Astrocyte (in vitro differentiated cells and primary cell): ENCODE results near the gene DTNA. TPM values are rescaled to one million over a fixed set of nuclear protein-coding genes. Genes with fewer than 3 reads are reported as not detected.

Experiments used
- DNase-seq: peaks from one replicate; pipeline ENCODE4 v3.0.0-alpha.2; 2010; ENCODE audit warnings: low read depth
- FAIRE-seq: peaks from 2 replicates; lab custom pipeline; 2011; peaks lifted over from hg19 to GRCh38; lab: Jason Lieb, UNC
- H2AFZ ChIP-seq: 2 replicates; pipeline ENCODE4 v1.6.0; 2012; ENCODE audit warnings: low read depth, low read length, inconsistent platforms
- H3K27ac ChIP-seq: 2 replicates; pipeline ENCODE4 v1.5.1; 2011; ENCODE audit warnings: low read depth, low read length, inconsistent platforms
- H3K27me3 ChIP-seq: 2 replicates; pipeline ENCODE4 v1.6.0; 2011; ENCODE audit warnings: low read length, inconsistent platforms; ENCODE audit not compliant: insufficient read depth
- H3K36me3 ChIP-seq: 2 replicates; pipeline ENCODE4 v1.5.1; 2011; ENCODE audit warnings: low read length, inconsistent platforms; ENCODE audit not compliant: insufficient read depth
- H3K4me1 ChIP-seq: 2 replicates; pipeline ENCODE4 v1.5.1; 2011; ENCODE audit warnings: low read length, inconsistent platforms; ENCODE audit not compliant: insufficient read depth
- H3K4me2 ChIP-seq: 2 replicates; pipeline ENCODE4 v1.6.0; 2012; ENCODE audit warnings: low read length, inconsistent platforms
- H3K4me3 ChIP-seq: 2 replicates; pipeline ENCODE4 v1.5.1; 2011; ENCODE audit warnings: low read depth, mild to moderate bottlenecking, low read length, inconsistent platforms; ENCODE audit not compliant: insufficient read depth
- H3K79me2 ChIP-seq: 2 replicates; pipeline ENCODE4 v1.6.0; 2012; ENCODE audit warnings: mild to moderate bottlenecking, low read length, inconsistent platforms; ENCODE audit not compliant: insufficient read depth
- H3K9ac ChIP-seq: 2 replicates; pipeline ENCODE4 v1.6.0; 2012; ENCODE audit warnings: mild to moderate bottlenecking, low read length, inconsistent platforms
- H3K9me3 ChIP-seq: 2 replicates; pipeline ENCODE4 v1.5.1; 2012; ENCODE audit warnings: low read depth, mild to moderate bottlenecking, low read length, inconsistent platforms; ENCODE audit not compliant: insufficient read depth
- H4K20me1 ChIP-seq: 2 replicates; pipeline ENCODE4 v1.6.0; 2012; ENCODE audit warnings: low read length, inconsistent platforms; ENCODE audit not compliant: insufficient read depth
- H3K27ac Mint-ChIP-seq: one replicate; pipeline ENCODE4 v1.8.0; 2021; ENCODE audit warnings: mild to moderate bottlenecking, mixed read lengths; ENCODE audit not compliant: unreplicated experiment
- H3K27me3 Mint-ChIP-seq: one replicate; pipeline ENCODE4 v1.8.0; 2021; ENCODE audit warnings: low read depth, mixed read lengths; ENCODE audit not compliant: unreplicated experiment
- H3K36me3 Mint-ChIP-seq: one replicate; pipeline ENCODE4 v1.8.0; 2021; ENCODE audit warnings: low read depth, mixed read lengths; ENCODE audit not compliant: unreplicated experiment
- H3K4me1 Mint-ChIP-seq: one replicate; pipeline ENCODE4 v1.8.0; 2021; ENCODE audit warnings: low read depth, mixed read lengths; ENCODE audit not compliant: unreplicated experiment
- H3K4me3 Mint-ChIP-seq: one replicate; pipeline ENCODE4 v1.8.0; 2021; ENCODE audit warnings: mild to moderate bottlenecking, moderate library complexity, mixed read lengths; ENCODE audit not compliant: unreplicated experiment
- H3K9me3 Mint-ChIP-seq: one replicate; pipeline ENCODE4 v1.8.0; 2021; ENCODE audit warnings: mild to moderate bottlenecking, mixed read lengths; ENCODE audit not compliant: unreplicated experiment
- CTCF ChIP-seq: IDR thresholded peaks from 2 replicates; pipeline ENCODE4 v1.5.1; 2011; ENCODE audit warnings: low read depth, mild to moderate bottlenecking, inconsistent platforms, low read length, moderate library complexity; ENCODE audit not compliant: insufficient read depth
- EZH2 ChIP-seq: IDR thresholded peaks from 2 replicates; pipeline ENCODE4 v1.6.1; 2012; ENCODE audit warnings: mild to moderate bottlenecking, low read length, inconsistent platforms; ENCODE audit not compliant: insufficient read depth
- total RNA-seq: library from RNA; stranded (reverse); gene quantifications from 2 replicates; pipeline ENCODE4 v1.2.1, GENCODE V29; 2021

Gene DTNA
- total RNA-seq, 1 donor from 2014 or later = 41.1 TPM

GRCh38 chr18:34691614-34692013, 18.5 kb upstream of the DTNA start:
- no peak overlapping the region for H3K4me3 Mint-ChIP-seq
- Histone ChIP-seq H3K4me3 (no peak overlapping the region), H2AFZ (no peak overlapping the region), H4K20me1 (no peaks in the 10 kb centered on the region), H3K4me2 (no peak overlapping the region), H3K27ac (no peak overlapping the region), H3K4me1 (no peaks in the 10 kb centered on the region), H3K36me3 (no peaks in the 10 kb centered on the region), H3K79me2 (no peaks in the 10 kb centered on the region), H3K9me3 (no peaks in the 10 kb centered on the region), H3K27me3 (no peaks in the 10 kb centered on the region), H3K9ac (no peak overlapping the region)
- FAIRE-seq (no peak), DNase-seq (no peak)
- no peak overlapping the region for H3K27ac Mint-ChIP-seq
- TF ChIP-seq CTCF (no peak), EZH2 (no peak)
- H3K27me3 Mint-ChIP-seq = no peaks in the 10 kb centered on the region
- no peaks in the 10 kb centered on the region for H3K9me3 Mint-ChIP-seq
- H3K4me1 Mint-ChIP-seq = peaks cover 5% of the 10 kb centered on the region
- H3K36me3 Mint-ChIP-seq = no peaks in the 10 kb centered on the region

- H3K27ac ChIP-seq = no peak overlapping the region
- H3K9me3 Mint-ChIP-seq = peaks cover 5% of the 10 kb centered on the region
- H3K9me3 ChIP-seq = no peaks in the 10 kb centered on the region
- H3K4me3 ChIP-seq = no peak overlapping the region
- H3K27me3 Mint-ChIP-seq = no peaks in the 10 kb centered on the region
- FAIRE-seq (no peak), DNase-seq (no peak)
- no peaks in the 10 kb centered on the region for H3K27me3 ChIP-seq
- no peak overlapping the region for H3K4me2 ChIP-seq
- H3K4me3 Mint-ChIP-seq = no peak overlapping the region
- peak overlapping the region; percentile 26 for H3K27ac Mint-ChIP-seq
- peaks cover 13% of the 10 kb centered on the region for H3K4me1 Mint-ChIP-seq
- H3K79me2 ChIP-seq = no peaks in the 10 kb centered on the region
- no peaks in the 10 kb centered on the region for H4K20me1 ChIP-seq
- H2AFZ ChIP-seq = no peak overlapping the region
- no peak for TF ChIP-seq EZH2
- no peak for TF ChIP-seq CTCF
- peaks cover 15% of the 10 kb centered on the region for H3K4me1 ChIP-seq
- H3K9ac ChIP-seq = no peak overlapping the region
- H3K36me3 ChIP-seq = no peaks in the 10 kb centered on the region
- peaks cover 3% of the 10 kb centered on the region for H3K36me3 Mint-ChIP-seq
These were observed 15.4 kb upstream of the DTNA start for GRCh38 chr18:34694591-34695165.

GRCh38 chr18:34695310-34695709, 14.8 kb upstream of the DTNA start:
- no peaks in the 10 kb centered on the region for H3K79me2 ChIP-seq
- H3K4me3 ChIP-seq = no peak overlapping the region
- peaks cover 15% of the 10 kb centered on the region for H3K4me1 ChIP-seq
- no peak overlapping the region for H3K27ac ChIP-seq
- H3K27ac Mint-ChIP-seq = no peak overlapping the region
- peaks cover 3% of the 10 kb centered on the region for H3K36me3 Mint-ChIP-seq
- H3K9ac ChIP-seq = no peak overlapping the region
- H3K27me3 ChIP-seq = no peaks in the 10 kb centered on the region
- H3K9me3 Mint-ChIP-seq = peaks cover 5% of the 10 kb centered on the region
- TF ChIP-seq EZH2 (no peak), CTCF (no peak)
- no peaks in the 10 kb centered on the region for H3K27me3 Mint-ChIP-seq
- H4K20me1 ChIP-seq = no peaks in the 10 kb centered on the region
- no peak for FAIRE-seq
- no peaks in the 10 kb centered on the region for H3K36me3 ChIP-seq
- no peak overlapping the region for H2AFZ ChIP-seq
- no peaks in the 10 kb centered on the region for H3K9me3 ChIP-seq
- no peak overlapping the region for H3K4me3 Mint-ChIP-seq
- H3K4me1 Mint-ChIP-seq = peaks cover 13% of the 10 kb centered on the region
- H3K4me2 ChIP-seq = no peak overlapping the region
- no peak for DNase-seq
